ENCODE measurements around the gene SYK.

DNA sequence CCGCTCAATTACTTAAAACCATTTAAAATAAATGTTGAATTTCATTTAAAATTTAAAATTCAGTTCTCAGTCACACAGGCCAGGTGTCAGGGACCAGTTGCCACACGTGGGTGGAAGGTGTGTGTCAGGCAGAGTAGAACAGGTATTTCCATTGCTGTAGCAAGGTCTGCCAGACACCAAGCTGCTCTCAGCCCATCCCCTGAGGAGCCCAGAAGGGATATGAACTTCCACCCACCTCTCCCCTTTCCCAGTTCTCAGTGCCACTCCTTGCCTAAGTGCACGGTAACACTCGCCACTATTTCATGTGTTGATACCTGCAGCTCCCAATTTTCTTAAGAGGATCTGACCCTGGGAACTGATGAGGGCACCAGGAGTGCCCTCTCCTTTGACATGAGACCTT, 12.7 kb downstream of the SYK start:
- TF ChIP-seq POLR2A (IDR thresholded peaks at IDR 0.05; ENCODE audit: low read depth, low read length): no peak
- no peak for TF ChIP-seq POLR2AphosphoS5 (IDR thresholded peaks at IDR 0.05; ENCODE audit: low read depth, low read length)
- no peak for TF ChIP-seq PAX5 (IDR thresholded peaks at IDR 0.05; ENCODE audit: insufficient read depth, low read length, severe bottlenecking)
- no peak for TF ChIP-seq TAF1 (IDR thresholded peaks at IDR 0.05; ENCODE audit: low read depth, low read length)

Data from GM12891 (cell line).